Heart left ventricle (tissue), 16 donors: ENCODE data around the gene TMEM128. TPM values are rescaled to one million over a fixed set of nuclear protein-coding genes. Genes with fewer than 3 reads are reported as not detected.

Experiments used
- ATAC-seq, 4 donors: fragments of 200-7000 bp; cut with Tn5 transposase; one replicate each; pipeline ENCODE4 v1.9.1; 2020 to 2022; ENCODE audit warnings: moderate library complexity in 4 of 4, mild to moderate bottlenecking in 3 of 4, moderate number of reproducible peaks in 1 of 4
- DNase-seq, 5 donors: peaks; one replicate each; pipeline ENCODE4 v3.0.0-alpha.2; 2020
- H3K27ac ChIP-seq, 12 donors: fragments of 200-600 bp; sonication (generic) in 4 of 12; one replicate each; pipeline versions ENCODE4 v1.5.0 to v1.8.0; 2016 to 2022; ENCODE audit warnings: mild to moderate bottlenecking in 2 of 12
- H3K27me3 ChIP-seq, 9 donors: fragments of 200-600 bp; sonication (generic) in 2 of 9; one replicate each; pipeline versions ENCODE4 v1.5.1 to v1.8.0; 2016 to 2022; ENCODE audit warnings: mild to moderate bottlenecking in 3 of 9
- H3K36me3 ChIP-seq, 9 donors: fragments of 200-600 bp; sonication (generic) in 2 of 9; one replicate each; pipeline versions ENCODE4 v1.5.0 to v1.8.0; 2018 to 2022; ENCODE audit warnings: mild to moderate bottlenecking in 2 of 9
- H3K4me1 ChIP-seq, 12 donors: fragments of 200-600 bp; sonication (generic) in 4 of 12; one replicate each; pipeline versions ENCODE4 v1.5.0 to v1.8.0; 2016 to 2022; ENCODE audit warnings: mild to moderate bottlenecking in 3 of 12
- H3K4me3 ChIP-seq, 12 donors: fragments of 200-600 bp; sonication (generic) in 4 of 12; one replicate each; pipeline versions ENCODE4 v1.5.0 to v1.8.0; 2017 to 2022; ENCODE audit warnings: mild to moderate bottlenecking in 9 of 12, moderate library complexity in 4 of 12
- H3K9me3 ChIP-seq, 12 donors: fragments of 200-600 bp; sonication (generic) in 4 of 12; one replicate each; pipeline versions ENCODE4 v1.5.0 to v1.8.0; 2016 to 2022; ENCODE audit warnings: mild to moderate bottlenecking in 1 of 12
- CTCF ChIP-seq, 12 donors: fragments of 200-600 bp; sonication (generic) in 4 of 12; IDR thresholded peaks; one replicate each; pipeline versions ENCODE4 v1.5.0 to v1.8.0; 2018 to 2022; ENCODE audit warnings: antibody characterized with exemption in 12 of 12, mild to moderate bottlenecking in 5 of 12
- POLR2A ChIP-seq, 2 donors: fragments of 450-650 bp; IDR thresholded peaks; one replicate each; pipeline ENCODE4 v1.6.1; 2017; ENCODE audit warnings: antibody characterized with exemption in 2 of 2, mild to moderate bottlenecking in 2 of 2, moderate library complexity in 2 of 2
- WGBS, 4 donors: extraction: QIAGEN DNeasy Blood & Tissue Kit in 2 of 4; methylation state at CpG; one replicate each; pipeline versions ENCODE4 v1.1.5 to v1.1.7; 2013 to 2018; 5-methylcytosine and 5-hydroxymethylcytosine counted together
- intact Hi-C, 10 donors: fragments of 100-400 bp; cut with DNase I; formaldehyde crosslinking; loops; one replicate each; pipeline versions ENCODE4 v1.11.1 to v1.14.2; 2022
- polyA plus RNA-seq, 2 donors: library from polyadenylated mRNA; stranded (reverse); fragments of 200-250 nt; gene quantifications; one replicate each; pipeline ENCODE4 v1.2.3, GENCODE V29; 2013
- total RNA-seq, 9 donors: library from RNA; depleted of rRNA in 2 of 9; stranded (reverse); fragments of >200 nt in 2 of 9; fragmentation: NEBNext Ultra II Directional in 3 of 9; extraction: Animal tissue kit (Norgen Biotek cat#: 25700) in 3 of 9; gene quantifications; one replicate each; pipeline versions ENCODE4 v1.1.0 to v1.2.4, GENCODE V29; 2016 to 2023
- donor health status: ischemic (EF 13 %, LVEDD 7.1; RV severe dilation, severe dysfunction).
- donor health status: healthy with polysubstance abuse.
- donor health status: DM: no; HTN: yes; CAD: no.
- donor health status: DM: no; HTN: no; CAD: no.
- donor health status: ischemic (EF 25% LVEDD 6.9; RV normal size, moderate dysfunction).
- donor health status: ischemic (EF 25% LVEDD 5.7; RV mildly dilated, moderate dysfunction).
- donor health status: healthy.
- donor health status: DM: yes; HTN: yes; CAD: no.
- donor health status: ischemic (EF 35%, LVEDD 5.7; RV mildly dilated, moderate dysfunction).
- donor health status: nonischemic (EF 11% LVEDD 7.7; RV severe dilation, severe dysfunction).
- donor health status: DM: yes; HTN: yes; CAD: no.
- donor health status: PGD.
- donor health status: ischemic (EF 29% LVEDD 5.4; RV normal size, mild dysfunction).
- donor health status: nonischemic (EF 23%, LVEDD 6.1; RV moderate dilation, normal function).

The TMEM128 gene
- total and polyA plus RNA-seq, 11 donors = 5.1 to 15.5 (median 12.2) TPM

- TF ChIP-seq POLR2A (IDR thresholded peaks at IDR 0.05) (no peak), CTCF (IDR thresholded peaks at IDR 0.05) (peak in 1 of 12 donors; percentile 5)
- H3K27me3 ChIP-seq = no peaks in the 10 kb centered on the region
- 83 to 87% (median 84%) methylated on average over 10 of the region's 10 CpGs for WGBS, 4 donors
- no peaks in the 10 kb centered on the region for H3K9me3 ChIP-seq
- intact Hi-C loops = no loop called here
- peaks cover 0 to 41% (median 0%) of the 10 kb centered on the region in 12 donors for H3K4me1 ChIP-seq
- H3K36me3 ChIP-seq = peaks cover 0 to 99% (median 74%) of the 10 kb centered on the region in 9 donors
- no peak overlapping the region for H3K4me3 ChIP-seq
- no peak for DNase-seq
- H3K27ac ChIP-seq = peak overlapping the region in 1 of 12 donors; percentile 90
- peak in 2 of 4 donors; percentile 37 to 48 for ATAC-seq
Measured at GRCh38 chr4:4271912-4272311, 23.9 kb upstream of the TMEM128 start.

GRCh38 chr4:4270529-4270928, 22.5 kb upstream of the TMEM128 start:
- Histone ChIP-seq H3K9me3 (no peaks in the 10 kb centered on the region), H3K36me3 (peaks cover 0 to 91% (median 71%) of the 10 kb centered on the region in 9 donors), H3K4me1 (peaks cover 0 to 52% (median 0%) of the 10 kb centered on the region in 12 donors), H3K4me3 (no peak overlapping the region), H3K27me3 (no peaks in the 10 kb centered on the region), H3K27ac (peak overlapping the region in 1 of 12 donors; percentile 90)
- TF ChIP-seq CTCF (IDR thresholded peaks at IDR 0.05) (no peak), POLR2A (IDR thresholded peaks at IDR 0.05) (no peak)
- intact Hi-C loops = no loop called here
- ATAC-seq = no peak
- 72 to 84% (median 83%) methylated on average over 4 of the region's 4 CpGs for WGBS, 4 donors
- DNase-seq = no peak

- no peaks in the 10 kb centered on the region for H3K27me3 ChIP-seq
- intact Hi-C loops = no loop called here
- no peaks in the 10 kb centered on the region for H3K9me3 ChIP-seq
- DNase-seq (no peak), ATAC-seq (peak in 3 of 4 donors; percentile 52 to 53 (median 52))
- 72 to 90% (median 88%) methylated on average over 4 of the region's 4 CpGs for WGBS, 4 donors
- H3K36me3 ChIP-seq = peaks cover 0 to 84% (median 64%) of the 10 kb centered on the region in 9 donors
- no peak for TF ChIP-seq POLR2A (IDR thresholded peaks at IDR 0.05)
- no peak for TF ChIP-seq CTCF (IDR thresholded peaks at IDR 0.05)
- H3K4me3 ChIP-seq = peak overlapping the region in 1 of 12 donors; percentile 18
- H3K4me1 ChIP-seq = peaks cover 0 to 52% (median 0%) of the 10 kb centered on the region in 12 donors
- H3K27ac ChIP-seq = peak overlapping the region in 1 of 12 donors; percentile 90
Measured at GRCh38 chr4:4269856-4270255, 21.8 kb upstream of the TMEM128 start.

- Histone ChIP-seq H3K27me3 (no peaks in the 10 kb centered on the region), H3K27ac (peak overlapping the region in 1 of 12 donors; percentile 90), H3K4me1 (peaks cover 0 to 52% (median 0%) of the 10 kb centered on the region in 12 donors), H3K9me3 (no peaks in the 10 kb centered on the region), H3K4me3 (peak overlapping the region in 1 of 12 donors; percentile 18), H3K36me3 (peaks cover 0 to 79% (median 59%) of the 10 kb centered on the region in 9 donors)
- no peak for ATAC-seq
- DNase-seq = peak in 1 of 5 donors; percentile 55
- intact Hi-C loops = no loop called here
- WGBS, 4 donors = 92 to 96% (median 93%) methylated on average over 11 of the region's 11 CpGs
- TF ChIP-seq CTCF (IDR thresholded peaks at IDR 0.05) (no peak), POLR2A (IDR thresholded peaks at IDR 0.05) (no peak)
Measured at GRCh38 chr4:4269331-4269731, 21.3 kb upstream of the TMEM128 start.
